ENCODE data around the gene FBXO15.

FBXO15 gene

DNA sequence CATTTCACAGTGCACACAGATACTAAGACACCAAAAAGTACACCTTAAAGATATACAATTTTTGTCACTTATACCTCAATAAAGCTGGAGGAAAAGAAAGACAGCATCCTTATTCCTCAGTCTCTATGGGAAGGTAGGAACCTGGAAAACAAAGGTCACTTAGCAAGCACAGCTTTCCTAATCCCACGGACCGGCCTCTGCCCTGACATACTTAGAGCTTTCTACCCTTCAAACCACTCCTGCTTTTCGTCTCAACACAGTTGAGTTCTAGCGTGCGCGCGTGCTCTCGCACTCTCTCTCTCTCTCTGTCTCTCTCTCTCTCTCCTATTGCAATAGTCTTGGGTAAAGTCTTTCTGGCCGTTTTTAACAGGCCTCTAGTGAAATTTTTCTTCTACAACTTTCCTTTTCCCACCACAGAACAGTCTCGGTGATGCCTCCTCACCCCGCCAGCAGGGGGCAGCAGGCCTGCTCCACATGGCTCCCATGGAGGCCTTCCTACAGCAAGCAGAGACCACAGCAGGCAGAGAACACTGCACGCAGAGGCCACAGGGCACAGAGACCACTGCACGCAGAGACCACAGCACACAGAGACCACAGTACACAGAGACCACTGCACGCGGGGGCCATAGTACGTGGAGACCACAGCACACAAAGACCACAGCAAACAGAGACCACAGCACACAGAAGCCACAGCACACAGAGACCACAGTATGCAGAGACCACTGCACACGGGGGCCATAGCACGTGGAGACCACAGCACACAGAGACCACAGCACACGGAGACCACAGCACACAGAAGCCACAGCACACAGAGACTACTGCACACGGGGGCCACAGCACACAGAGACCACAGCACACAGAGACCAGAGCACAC, 106.9 kb downstream of the FBXO15 start:
- DNase-seq: no peak

DNA sequence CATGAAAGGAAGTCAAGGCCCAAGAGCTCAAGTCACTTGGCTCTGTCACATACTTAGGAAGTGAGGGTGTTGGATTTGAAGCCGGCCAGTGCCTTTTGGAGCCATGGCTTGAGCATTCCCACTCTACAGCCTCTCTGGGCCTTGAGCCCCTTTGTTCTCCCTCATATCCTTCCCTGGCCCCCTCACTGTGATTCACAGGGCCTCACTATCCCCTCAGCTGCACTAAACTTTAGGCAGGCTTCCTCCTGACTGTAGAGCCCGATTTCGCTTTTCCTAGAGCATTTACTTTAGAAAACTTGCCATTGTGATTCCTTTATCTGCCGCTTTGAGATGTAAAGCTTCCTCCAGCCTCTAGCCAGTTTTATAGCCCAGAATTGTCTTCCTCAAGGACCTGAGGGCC, 107.6 kb downstream of the FBXO15 start:
- no peak for DNase-seq

DNA sequence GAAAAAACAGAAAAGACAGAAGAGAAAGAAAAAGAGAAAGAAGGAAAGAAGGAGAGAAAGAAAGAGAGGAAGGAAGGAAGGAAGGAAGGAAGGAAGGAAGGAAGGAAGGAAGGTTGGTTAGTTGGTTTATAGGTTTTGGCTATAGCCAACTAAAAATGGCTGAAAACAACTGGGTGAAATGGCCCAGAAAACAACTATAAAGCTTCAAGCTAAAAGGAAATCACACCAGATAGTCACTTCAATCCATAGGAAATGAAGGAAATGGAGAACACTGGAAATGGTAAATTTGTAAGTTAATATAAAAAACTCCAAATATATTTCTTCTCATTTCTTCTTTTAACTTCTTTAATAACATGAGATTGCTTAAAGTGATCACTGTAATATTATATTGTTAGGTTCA, 118.5 kb downstream of the FBXO15 start:
- no peak for DNase-seq
